A549 treated with CpdA at 1 μM for 4 hours (cell line): Measurements from ENCODE around the gene CDC25C. TPM values are rescaled to one million over a fixed set of nuclear protein-coding genes. Genes with fewer than 3 reads are reported as not detected.

ENCODE experiments used
- total RNA-seq: library from RNA; stranded (reverse); fragments of 200-300 nt; extraction: Qiagen RNA extraction; gene quantifications from 5 replicates; pipeline ENCODE4 v1.2.3, GENCODE V29; 2022; ENCODE audit warnings: low read depth

The CDC25C gene
- total RNA-seq: 10.5 to 13.4 TPM (median 12.5 TPM) in 5 replicates

GRCh38 chr5:138331449-138332368, at the start of gene CDC25C:
CDC25C (minus strand) TSS chr5:138331804; CDS start chr5:138331180, 624 bp downstream.

GRCh38 chr5:138352071-138352721, 20.6 kb upstream of the CDC25C start, which contains the start of gene KDM3B:
KDM3B (plus strand) TSS chr5:138352685; CDS start chr5:138352796, 111 bp downstream.

GRCh38 chr5:138337685-138338410, 6.2 kb upstream of the CDC25C start, which contains the start of gene FAM53C:
FAM53C (plus strand) TSS chr5:138338266; CDS start chr5:138341336, 3,070 bp downstream.

GRCh38 chr5:138274189-138274853, 57.3 kb downstream of the CDC25C start, which contains the start of gene GFRA3:
GFRA3 (minus strand) TSS chr5:138274621; CDS start chr5:138274424, 197 bp downstream.

Other genes starting within 250 kb of the CDC25C start
- gene WNT8A, start 247.8 kb downstream of the CDC25C start, total RNA-seq: not detected in 5 replicates
- gene NME5, start 192.4 kb downstream of the CDC25C start, total RNA-seq: not detected in 5 replicates
- 50.4 to 67.4 TPM (median 56.7 TPM) in 5 replicates for gene BRD8, start 153.2 kb downstream of the CDC25C start, total RNA-seq
- 42.5 to 52.9 TPM (median 47.0 TPM) in 5 replicates for gene KIF20A, start 152.7 kb downstream of the CDC25C start, total RNA-seq
- 24.3 to 34.8 TPM (median 29.3 TPM) in 5 replicates for gene CDC23, start 118.5 kb downstream of the CDC25C start, total RNA-seq
- gene GFRA3, start 57.2 kb downstream of the CDC25C start, total RNA-seq: 0.06 to 0.08 TPM in 2 of 5 replicates, not detected in the others
- gene FAM53C, start 6.5 kb upstream of the CDC25C start, total RNA-seq: 21.7 to 23.9 TPM (median 22.9 TPM) in 5 replicates
- 38.4 to 52.9 TPM (median 42.6 TPM) in 5 replicates for gene KDM3B, start 20.9 kb upstream of the CDC25C start, total RNA-seq
- gene REEP2, start 107.3 kb upstream of the CDC25C start, total RNA-seq: 5.9 to 7.4 TPM (median 6.7 TPM) in 5 replicates
- 7.3 to 12.6 TPM (median 11.2 TPM) in 5 replicates for gene EGR1, start 133.7 kb upstream of the CDC25C start, total RNA-seq
- gene ETF1, start 211.4 kb upstream of the CDC25C start, total RNA-seq: 120 to 156 TPM (median 125 TPM) in 5 replicates
- 345 to 394 TPM (median 363 TPM) in 5 replicates for gene HSPA9, start 243.6 kb upstream of the CDC25C start, total RNA-seq